SIG-M5 treated with dmso at 0.1 percent for 504 hours (cell line): Measurements from ENCODE around the gene ITPRID1.
A peak's percentile ranks its signal among the peaks of the same experiment; 100 is the strongest.

ENCODE experiments used
- DNase-seq: peaks from one replicate; lab custom pipeline; 2025; ENCODE audit not compliant: unreplicated experiment; lab: John Stamatoyannopoulos, UW

The ITPRID1 gene

GRCh38 chr7:31692871-31693270 is 179.0 kb downstream of the ITPRID1 start:
- no peak for DNase-seq

GRCh38 chr7:31695859-31696614 is 182.1 kb downstream of the ITPRID1 start:
- peak; percentile 75 for DNase-seq

- DNase-seq: no peak
Measured at GRCh38 chr7:31699050-31699449, 185.2 kb downstream of the ITPRID1 start.

- no peak for DNase-seq
Measured at GRCh38 chr7:31702354-31702753, 188.5 kb downstream of the ITPRID1 start.

- no peak for DNase-seq
Measured at GRCh38 chr7:31705377-31705776, 191.5 kb downstream of the ITPRID1 start.

- DNase-seq: no peak
Measured at GRCh38 chr7:31707089-31707488, 193.2 kb downstream of the ITPRID1 start.
